GM18951 (cell line): ENCODE measurements around the gene GATM.

ENCODE experiments used
- POLR2A ChIP-seq: IDR thresholded peaks from 4 replicates; pipeline ENCODE4 v1.6.1; 2011; ENCODE audit warnings: mild to moderate bottlenecking; ENCODE audit not compliant: insufficient read length, insufficient read depth; ENCODE audit errors: extremely low read depth
- in situ Hi-C: fragments of 300-500 bp; cut with MboI; formaldehyde crosslinking; loops from one replicate; pipeline ENCODE4 v1.12.0; 2022; ENCODE audit warnings: low sequenced_read_pairs, mixed read lengths, inconsistent platforms; ENCODE audit not compliant: unreplicated experiment

Gene GATM

DNA sequence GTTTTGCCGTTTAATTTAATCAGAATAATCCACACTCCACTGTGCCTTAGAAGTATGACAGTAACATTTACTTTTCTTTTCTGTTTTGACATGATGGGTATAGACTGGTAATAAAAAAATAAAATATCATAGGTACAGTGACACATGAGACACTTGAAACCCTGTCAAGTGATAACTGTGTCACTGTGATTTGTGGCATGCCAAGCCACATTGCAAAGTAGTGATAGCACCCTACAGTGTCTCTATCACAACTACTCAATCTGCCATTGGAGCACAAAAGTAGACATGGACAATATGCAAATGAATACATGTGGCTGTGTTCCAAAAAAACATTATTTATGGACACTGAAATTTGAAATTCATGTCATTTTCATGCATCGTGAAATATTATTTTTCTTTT is 22.5 kb downstream of the GATM start:
- in situ Hi-C loops: no loop called here
- TF ChIP-seq POLR2A: no peak

DNA sequence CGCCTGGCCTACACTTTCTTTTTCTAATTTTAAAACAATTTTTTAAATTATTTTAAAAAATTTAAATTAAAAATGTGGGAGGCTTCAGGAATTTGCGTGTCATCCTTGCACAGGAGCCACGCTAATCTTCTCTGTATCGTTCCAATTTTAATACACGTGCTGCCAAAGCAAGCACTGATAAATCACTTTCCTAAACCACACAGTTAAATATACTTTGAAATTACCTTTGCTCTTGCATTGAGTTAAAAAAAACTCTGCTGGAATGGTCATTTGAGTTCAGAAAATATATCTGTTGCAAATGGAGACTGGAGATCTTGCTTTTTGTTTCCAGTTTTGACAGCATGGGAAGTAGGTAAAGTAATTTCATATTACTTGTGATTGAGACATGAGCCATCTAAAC is 23.6 kb downstream of the GATM start:
- in situ Hi-C loops: no loop called here
- TF ChIP-seq POLR2A: no peak

DNA sequence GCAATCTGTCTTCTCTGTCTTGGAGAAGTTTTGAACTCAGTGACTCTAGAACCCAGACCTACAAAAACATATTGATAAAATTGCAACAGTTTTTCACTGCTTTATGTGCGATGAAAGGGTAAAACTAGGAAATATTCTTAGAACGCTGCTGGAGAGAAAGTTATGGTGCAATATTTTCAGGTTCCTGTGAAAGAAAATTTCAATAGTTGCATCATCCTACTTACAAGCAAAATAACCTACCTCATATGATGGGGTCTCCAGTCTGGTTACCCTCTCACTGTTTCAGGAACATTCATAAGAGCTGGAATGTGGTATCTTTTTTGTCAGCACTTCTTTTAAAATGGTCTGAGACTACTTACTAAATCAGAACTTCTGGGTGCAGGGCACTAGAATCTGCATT is 27.1 kb downstream of the GATM start:
- no peak for TF ChIP-seq POLR2A
- in situ Hi-C loops: no loop called here

DNA sequence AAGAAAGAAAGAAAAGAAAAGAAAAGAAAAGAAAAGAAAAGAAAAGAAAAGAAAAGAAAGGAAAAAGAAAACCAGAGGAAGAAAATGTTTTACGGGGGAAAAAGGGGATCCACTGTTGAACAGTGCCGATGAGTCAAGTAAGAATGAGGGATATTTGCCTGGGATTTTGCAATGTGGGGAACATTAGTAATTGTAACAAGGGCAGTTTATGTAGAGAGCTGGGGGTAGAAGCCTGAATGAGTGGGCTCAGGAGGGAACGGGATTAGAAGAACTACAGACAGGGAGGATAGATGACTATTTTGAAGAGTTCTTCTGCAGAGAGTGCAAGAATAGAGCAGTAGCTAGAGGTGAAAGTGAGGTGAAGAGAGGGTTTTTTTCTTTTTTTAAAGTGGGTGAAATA is 28.7 kb downstream of the GATM start:
- in situ Hi-C loops: no loop called here

DNA sequence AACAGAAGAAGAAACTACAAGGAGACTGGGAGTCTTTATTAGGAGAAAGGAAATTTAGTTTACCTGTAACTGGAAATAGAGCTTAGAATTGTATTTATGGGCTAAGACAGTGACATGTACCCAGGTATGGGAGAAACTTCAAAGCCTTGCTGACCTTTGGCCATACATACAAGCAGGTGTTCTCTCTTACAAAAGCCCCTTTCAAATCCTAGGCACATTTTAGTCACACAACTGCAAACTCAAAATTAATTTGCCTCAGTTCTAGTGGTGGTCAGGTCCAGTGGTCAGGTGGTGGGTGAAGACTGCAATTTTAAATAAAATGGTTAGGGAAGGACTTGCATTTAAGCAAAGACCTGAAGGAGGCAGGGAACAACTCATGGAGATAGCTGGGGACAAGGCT is 30.4 kb downstream of the GATM start:
- TF ChIP-seq POLR2A: no peak
- in situ Hi-C loops: no loop called here

More for the DNA sequence above, 28.7 kb downstream of the GATM start:
- no peak for TF ChIP-seq POLR2A

DNA sequence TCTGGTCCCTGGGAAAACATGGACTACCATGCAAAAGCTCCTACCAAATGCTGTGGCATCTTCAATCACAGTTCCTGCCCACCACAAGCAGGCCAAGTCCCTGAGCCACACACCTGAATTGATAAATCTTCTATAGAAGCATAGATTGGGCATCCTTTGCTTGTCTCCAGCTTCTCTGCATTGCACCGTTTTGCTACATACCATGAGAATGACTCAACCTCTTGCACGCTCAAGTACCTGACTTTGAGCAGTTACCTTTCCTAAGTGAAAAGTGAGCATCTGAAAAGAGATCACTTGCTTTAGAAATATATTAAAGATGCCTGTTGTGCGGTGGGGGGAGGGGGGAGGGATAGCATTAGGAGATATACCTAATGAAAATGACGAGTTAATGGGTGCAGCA is 31.3 kb downstream of the GATM start:
- TF ChIP-seq POLR2A: no peak
- in situ Hi-C loops: no loop called here

DNA sequence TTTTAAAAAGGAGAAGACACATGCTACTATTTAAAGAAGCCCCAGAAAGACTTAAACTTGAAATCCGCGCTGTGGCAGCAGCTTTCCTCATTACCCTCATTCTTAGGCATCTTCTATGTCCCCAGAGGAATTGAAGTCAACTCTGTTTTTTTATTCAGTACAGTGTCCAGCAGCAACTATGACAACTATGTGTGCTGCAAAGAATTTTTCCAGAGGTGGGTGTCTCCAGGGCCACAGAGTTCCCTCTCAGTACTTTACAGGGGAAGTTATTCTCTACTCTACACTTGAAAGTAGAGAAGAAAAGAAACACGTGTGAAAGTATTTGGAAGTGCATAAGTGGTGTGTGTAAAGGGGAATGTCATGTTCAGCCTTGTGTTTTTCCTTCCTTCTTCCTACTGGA is 32.0 kb downstream of the GATM start:
- TF ChIP-seq POLR2A: no peak
- in situ Hi-C loops: no loop called here

DNA sequence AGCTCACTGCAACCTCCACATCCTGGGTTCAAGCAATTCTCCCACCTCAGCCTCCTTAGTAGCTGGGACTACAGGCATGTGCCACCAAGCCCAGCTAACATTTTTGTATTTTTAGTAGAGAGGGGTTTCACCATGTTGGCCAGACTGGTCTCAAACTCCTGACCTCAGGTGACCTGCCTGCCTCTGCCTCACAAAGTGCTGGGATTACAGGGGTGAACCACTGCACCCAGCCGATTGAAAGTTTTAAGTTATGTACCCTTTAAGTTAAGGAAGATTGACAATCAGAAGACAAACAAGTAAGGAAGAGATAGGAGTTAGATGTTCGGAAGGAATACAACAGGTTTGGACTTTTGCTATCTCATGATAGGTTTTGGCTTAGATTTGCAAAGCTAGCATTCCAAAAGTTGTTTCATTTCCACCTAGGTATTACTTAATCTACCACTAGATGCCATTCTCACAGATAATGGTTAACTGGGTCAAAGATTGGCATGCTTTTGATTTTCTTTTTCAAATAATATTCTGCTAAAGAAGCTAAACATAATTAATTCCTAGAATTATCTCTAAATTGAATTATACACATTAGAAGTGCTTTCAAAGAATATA is 35.0 kb downstream of the GATM start:
- TF ChIP-seq POLR2A: no peak
- in situ Hi-C loops: no loop called here

DNA sequence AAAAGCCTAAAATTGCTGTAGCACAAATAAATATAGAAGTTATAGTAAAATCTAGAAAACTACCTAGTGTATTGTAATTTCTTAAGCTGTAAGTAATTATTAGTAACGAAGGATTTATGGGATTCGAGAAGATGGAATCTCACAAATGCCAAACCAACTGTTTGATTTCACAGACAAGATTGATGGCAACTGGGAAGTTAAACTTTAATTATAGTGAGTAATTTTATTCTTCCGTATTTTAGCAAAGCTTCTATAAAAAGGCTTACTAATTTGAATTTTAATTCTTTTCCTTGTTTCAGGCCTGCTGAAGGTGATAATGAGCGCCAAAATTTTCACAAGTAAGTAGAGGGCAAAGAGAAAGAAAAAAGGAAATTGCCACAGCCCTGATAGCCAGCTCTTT is 36.6 kb downstream of the GATM start:
- no peak for TF ChIP-seq POLR2A
- in situ Hi-C loops: no loop called here

DNA sequence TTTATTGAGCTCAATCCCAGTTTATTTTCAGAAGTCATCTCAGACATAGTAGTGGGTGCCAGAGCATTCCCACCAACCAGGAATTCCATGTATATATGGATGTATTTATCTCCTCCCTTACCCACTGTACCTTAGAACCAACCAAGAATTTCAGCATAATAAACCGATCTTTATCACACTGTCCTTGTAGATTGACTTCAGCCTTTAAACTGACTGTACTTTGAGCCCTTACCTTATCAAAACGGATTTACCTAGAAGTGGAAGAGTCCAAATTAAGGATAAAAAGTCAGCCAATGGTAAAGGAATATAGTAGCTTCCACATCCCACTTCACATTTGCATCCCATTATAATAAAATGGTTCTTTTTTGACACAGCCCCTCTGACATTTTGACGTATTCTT is 37.9 kb downstream of the GATM start:
- in situ Hi-C loops: no loop called here
- no peak for TF ChIP-seq POLR2A

DNA sequence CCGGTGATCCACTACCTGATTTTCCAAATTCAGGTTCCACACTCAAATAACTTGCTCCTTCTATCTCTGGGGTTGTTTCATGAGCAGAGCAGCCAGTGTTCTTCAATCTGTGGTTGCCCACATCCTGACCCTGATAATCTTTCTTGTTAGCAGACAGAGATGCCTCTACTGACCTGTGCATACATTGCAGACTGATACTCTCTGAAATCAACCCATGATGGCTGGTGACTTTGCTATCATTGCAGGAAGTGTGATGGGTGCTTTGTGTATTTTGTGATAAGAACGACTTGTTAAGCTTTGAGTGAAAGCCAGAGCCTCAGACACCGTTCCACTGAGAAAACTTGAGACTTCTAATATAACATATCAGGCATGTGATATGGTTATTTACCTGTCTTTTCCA is 39.9 kb downstream of the GATM start:
- TF ChIP-seq POLR2A: no peak
- in situ Hi-C loops: no loop called here

DNA sequence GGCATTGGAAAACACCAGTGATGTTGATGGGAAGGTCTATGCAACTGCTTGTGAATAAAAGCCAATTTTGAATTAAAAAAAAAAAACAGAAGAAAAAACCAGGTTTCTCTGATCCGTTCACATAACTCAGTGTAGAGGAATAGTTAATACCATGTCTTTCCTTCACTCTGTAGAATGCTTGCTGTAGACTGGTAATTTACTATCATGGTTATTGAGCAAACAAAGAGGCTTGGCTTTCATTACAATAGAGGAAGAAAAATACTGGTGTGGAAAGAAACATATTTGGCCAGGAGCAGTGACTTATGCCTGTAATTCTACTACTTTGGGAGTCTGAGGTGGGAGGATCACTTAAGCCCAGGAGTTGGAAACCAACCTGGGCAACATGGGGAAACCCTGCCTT is 41.1 kb downstream of the GATM start:
- in situ Hi-C loops: no loop called here
- no peak for TF ChIP-seq POLR2A

DNA sequence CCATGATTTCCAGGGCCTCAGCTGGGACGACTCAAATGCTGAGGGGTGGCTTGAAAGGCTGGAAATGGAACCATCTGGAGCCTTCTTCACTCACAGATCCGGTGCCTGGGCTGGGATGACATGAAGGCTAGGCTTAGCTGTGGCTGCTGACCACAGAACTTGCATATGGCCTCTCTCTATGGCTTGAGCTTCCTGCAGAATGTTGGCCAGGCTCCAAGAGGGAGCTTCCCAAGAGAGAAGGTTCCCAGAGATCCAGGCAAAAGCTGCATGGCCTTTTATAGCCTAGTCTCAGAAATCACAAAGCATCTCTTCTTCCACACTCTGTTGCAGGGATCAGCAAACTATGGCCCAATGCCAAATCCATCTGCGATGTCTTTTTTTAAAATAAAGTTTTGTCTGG is 44.8 kb downstream of the GATM start:
- no peak for TF ChIP-seq POLR2A
- in situ Hi-C loops: no loop called here

DNA sequence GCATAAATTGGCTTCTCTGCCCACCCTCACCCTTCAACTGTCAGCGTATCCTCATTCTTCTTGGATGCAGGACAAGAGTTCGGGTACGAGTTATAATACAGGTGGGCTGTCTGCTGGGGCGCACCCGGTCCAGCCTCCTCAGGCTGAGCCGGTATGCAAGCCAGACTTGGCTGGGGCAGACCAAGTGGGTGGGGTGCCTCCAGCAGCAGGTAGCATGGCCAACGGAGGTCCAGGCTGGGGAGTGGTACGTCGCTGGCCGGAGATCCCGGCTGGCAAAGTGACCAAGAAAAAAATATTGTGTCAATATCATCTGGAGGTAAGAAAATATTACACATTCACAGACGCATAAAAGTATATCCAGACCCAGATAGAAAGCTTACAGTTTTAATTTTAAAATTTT is 45.6 kb downstream of the GATM start:
- in situ Hi-C loops: no loop called here
- no peak for TF ChIP-seq POLR2A

DNA sequence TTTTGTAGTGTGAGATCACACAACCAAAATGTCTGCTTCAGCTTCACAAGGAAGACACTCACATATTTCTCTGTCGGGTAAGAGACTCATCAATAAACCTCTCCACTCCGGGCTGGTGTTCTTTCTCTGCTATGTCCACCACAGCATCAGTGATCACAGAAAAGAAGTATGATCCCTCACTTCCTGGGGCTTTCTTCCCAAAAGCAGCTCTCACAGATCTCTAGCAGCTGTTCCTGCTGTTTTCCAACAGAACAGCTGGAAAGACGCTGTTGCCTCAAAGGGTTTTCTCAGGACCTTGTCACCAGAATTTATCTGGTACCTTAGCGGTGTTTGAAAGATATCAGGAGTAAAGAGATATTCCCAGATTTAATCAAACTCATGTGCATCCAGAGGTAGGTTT is 46.4 kb downstream of the GATM start:
- in situ Hi-C loops: no loop called here
- no peak for TF ChIP-seq POLR2A
